HG03108 (cell line): ENCODE measurements around the gene OR52H1.
A peak's percentile ranks its signal among the peaks of the same experiment; 100 is the strongest.
"Not testable (repeated sequence)": the region's sequence is repeated elsewhere in the genome, so short reads cannot be mapped to it uniquely, and the experiment has no call there.

Source experiments
- ATAC-seq: cut with Tn5 transposase; IDR thresholded peaks from one replicate; pipeline ENCODE4 v1.9.1; 2021; ENCODE audit warnings: moderate library complexity; ENCODE audit not compliant: unreplicated experiment

OR52H1 gene

DNA sequence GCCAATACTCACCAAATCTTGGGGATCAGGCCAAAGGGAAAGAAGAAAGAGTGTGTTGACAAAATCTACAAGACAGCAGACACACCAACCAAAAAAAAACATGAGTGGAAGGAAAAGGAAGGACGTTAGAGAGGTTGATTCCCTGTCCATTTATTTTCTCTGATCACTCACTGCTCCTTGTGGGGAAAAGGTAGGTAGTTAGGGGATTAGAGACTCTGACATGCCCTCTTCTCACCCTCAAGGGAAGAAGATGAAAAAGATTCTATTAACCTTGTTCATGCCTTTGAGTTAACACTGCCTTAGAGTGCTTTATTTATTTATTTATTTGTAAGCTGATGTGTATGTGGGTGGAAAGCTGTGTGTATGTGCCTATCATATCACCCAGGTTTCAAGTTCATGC lies at the start of gene OR52H1:
Gene OR52H1 (minus strand): TSS at position 101 of the 400 bp plus-strand sequence. CDS start 3,035 bp downstream, outside the sequence.
- ATAC-seq, result no peak

DNA sequence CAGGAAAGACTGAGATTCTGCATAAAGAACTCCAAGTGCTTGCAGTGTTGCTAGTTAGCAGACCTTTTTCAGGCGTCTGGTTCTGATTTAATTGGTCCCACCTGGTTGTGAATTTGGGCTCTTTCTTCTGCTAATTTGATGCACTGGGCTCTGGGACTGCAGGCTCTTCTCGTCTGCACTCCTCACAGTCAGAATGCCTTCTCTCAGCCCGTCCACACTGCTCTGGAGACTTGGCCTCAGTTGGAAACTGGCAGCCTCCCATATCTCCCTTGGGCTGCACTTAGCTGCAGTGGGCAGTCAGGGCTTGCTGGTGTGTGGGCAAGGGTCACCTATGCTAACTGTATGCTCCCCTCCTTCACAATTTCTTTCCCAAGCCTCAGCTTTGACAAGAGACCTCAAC lies 49.6 kb upstream of the OR52H1 start:
- no peak for ATAC-seq

DNA sequence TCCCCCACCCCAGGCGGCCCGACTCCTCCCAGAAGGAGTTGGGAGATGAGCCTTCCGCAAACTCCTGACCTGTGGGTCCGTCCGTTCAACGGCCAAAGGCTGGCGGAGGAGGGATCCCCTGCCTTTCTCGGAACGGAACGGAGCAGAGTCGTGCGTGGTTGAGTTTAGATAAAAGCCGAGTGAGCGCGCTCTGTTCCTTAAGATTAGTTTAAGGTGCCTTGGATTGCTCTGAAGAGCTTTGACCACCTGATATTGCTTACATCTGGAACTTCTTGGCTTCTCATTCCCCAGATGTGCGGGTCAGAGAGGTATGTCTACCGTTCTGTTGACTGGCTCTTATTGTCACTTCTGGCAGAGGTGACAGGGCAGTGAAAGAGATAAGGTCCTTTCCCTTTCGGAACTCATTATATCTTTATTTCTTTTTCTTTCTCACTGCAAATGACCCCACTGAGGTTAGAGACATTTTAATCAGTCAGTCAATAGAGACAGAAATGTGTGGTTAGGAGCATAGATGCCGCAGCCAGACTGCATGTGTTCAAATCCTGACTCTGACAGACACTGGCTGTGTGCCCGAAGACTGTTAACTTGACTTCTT lies 48.4 kb upstream of the OR52H1 start, which contains the start of gene TRIM6:
Gene TRIM6 (plus strand): TSS at position 31 of the 595 bp plus-strand sequence. CDS start 261 bp downstream, at position 292.
- peak; percentile 47 for ATAC-seq

DNA sequence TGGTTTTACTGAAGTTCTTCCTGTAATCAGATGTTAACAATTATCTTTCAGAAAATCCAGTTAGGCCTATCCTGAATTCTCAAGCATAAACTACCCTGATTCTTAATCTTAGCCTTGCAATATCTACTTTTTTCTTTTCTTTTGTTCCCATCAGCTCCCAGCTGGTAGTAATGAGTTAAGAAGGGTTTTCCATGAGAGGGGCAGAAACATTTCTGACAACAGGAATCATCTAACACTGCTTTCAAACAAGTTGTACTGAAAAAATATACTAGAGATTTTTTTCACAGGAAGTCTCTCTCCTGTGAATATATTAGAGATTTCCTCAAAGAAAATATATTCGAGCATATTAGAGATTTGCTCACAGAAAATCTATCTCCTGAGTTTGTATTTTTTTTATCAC lies 44.8 kb upstream of the OR52H1 start:
- ATAC-seq, result no peak

DNA sequence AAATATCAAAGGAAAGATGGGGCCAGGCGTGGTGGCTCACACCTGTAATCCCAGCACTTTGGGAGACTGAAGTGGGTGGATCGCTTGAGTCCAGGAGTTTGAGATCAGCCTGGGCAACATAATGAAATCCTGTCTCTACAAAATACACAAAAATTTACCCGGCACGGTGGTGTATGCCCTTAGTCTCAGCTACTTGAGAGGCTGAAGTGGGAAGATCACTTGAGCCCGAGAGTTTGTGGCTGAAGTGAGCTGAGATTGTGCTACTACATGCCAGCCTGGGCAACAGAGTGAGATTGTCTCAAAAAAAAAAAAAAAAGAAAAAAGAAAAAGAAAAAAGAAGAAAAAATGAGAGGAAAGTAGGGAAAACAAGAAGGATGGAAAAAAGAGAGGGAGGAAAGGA lies 44.3 kb upstream of the OR52H1 start:
- ATAC-seq, result no peak

DNA sequence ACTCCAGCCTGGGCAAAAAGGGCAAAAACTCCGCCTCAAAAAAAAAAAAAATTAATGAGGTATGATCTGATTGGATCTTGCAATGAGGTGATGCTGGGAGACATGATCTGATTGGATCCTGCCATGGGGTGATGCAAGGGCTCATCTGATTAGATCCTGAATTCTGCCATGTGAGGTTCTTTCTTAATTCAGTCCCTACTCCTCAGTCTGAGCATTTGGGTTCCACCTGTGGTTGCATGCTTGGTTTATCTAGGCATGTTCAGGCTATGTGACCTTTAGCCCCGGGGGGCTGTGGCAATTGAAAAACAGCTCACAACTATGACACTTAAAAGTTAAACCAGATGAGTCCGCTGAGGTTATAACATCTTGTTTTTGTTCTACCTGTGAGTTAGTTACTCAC lies 43.3 kb upstream of the OR52H1 start:
- no peak for ATAC-seq

DNA sequence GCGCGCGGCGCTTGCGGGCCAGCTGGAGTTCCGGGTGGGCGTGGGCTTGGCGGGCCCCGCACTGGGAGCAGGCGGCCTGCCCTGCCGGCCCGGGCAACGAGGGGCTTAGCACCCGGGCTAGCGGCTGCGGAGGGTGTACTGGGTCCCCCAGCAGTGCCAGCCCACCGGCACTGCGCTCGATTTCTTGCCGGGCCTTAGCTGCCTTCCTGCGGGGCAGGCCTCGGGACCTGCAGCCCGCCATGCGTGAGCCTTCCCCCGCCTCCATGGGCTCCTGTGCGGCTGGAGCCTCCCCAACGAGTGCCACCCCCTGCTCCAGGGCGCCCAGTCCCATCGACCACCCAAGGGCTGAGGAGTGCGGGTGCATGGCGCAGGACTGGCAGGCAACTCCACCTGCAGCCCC lies 41.6 kb upstream of the OR52H1 start:
- ATAC-seq, result not testable (repeated sequence)

DNA sequence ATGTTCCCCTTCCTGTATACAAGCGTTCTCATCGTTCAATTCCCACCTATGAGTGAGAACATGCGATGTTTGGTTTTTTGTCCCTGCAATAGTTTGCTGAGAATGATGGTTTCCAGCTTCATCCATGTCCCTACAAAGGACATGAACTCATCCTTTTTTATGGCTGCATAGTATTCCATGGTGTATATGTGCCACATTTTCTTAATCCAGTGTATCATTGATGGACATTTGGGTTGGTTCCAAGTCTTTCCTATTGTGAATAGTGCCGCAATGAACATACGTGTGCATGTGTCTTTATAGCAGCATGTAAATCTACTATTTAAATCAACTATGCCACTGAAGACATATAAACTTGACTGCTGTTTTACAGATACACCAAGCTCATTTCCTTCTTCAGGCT lies 36.1 kb upstream of the OR52H1 start:
- not testable (repeated sequence) for ATAC-seq

DNA sequence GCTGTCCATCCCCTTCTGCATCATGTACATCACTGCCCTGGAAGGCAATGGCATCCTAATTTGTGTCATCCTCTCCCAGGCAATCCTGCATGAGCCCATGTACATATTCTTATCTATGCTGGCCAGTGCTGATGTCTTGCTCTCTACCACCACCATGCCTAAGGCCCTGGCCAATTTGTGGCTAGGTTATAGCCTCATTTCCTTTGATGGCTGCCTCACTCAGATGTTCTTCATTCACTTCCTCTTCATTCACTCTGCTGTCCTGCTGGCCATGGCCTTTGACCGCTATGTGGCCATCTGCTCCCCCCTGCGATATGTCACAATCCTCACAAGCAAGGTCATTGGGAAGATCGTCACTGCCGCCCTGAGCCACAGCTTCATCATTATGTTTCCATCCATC lies 32.7 kb upstream of the OR52H1 start:
- no peak for ATAC-seq

DNA sequence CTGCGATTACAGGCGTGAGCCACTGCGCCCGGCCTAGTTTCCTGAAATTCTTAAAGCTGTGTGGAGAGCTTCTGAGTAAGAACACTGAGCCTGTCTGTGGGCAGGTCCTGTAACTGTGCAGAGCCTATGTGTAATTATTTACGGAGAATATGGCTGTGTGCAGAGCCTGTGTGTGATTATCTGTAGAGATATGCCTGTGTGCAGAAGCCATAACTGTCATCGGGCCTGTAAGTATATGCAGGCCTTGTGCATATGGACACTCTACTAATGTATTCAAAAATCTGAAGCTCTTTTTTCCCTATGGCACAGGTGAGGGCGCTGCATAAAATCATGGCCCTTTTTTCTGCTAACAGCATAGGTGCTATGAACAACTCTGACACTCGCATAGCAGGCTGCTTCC lies 32.2 kb upstream of the OR52H1 start, which contains the start of gene OR52B6:
Gene OR52B6 (plus strand): TSS at position 301 of the 400 bp plus-strand sequence. CDS start 0 bp downstream, at position 301.
- ATAC-seq, result no peak

DNA sequence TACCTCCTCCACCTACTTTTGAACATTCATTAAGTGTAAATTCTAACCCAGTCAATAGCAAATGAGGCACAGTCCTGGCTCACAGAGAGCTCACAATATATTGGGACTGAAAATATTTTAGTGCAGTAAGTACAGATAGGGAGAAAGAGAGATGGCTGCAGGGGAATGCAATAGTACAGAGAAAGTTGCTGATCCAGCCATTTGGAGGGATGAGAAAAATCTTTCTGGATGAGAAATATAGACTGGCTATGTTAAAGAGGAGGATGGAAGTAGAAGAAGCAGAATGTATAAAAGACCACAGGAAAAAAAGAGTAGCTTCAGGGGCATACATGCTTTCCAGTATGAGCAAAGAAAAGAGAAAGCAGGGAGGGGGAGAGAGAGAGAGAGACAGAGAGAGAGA lies 28.8 kb upstream of the OR52H1 start:
- no peak for ATAC-seq

DNA sequence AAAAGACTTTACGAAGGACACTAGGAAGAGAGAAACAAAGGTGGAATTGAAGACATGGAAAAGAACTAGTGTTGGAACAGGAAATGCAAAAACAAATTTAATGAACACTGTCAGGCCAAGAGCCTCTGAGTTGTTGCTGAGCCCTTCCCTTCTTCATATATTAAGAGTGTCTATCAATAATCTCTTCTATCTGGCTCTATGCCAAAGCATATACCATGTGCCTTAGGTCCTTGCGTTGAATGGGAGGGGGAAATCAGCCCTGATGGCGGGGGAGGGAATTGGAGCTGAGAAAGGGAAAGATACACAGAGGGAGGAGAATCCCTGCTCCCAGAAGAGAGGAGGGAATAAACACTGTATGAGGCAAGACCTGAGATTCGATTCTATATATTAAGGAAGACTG lies 26.8 kb upstream of the OR52H1 start:
- ATAC-seq, result no peak

DNA sequence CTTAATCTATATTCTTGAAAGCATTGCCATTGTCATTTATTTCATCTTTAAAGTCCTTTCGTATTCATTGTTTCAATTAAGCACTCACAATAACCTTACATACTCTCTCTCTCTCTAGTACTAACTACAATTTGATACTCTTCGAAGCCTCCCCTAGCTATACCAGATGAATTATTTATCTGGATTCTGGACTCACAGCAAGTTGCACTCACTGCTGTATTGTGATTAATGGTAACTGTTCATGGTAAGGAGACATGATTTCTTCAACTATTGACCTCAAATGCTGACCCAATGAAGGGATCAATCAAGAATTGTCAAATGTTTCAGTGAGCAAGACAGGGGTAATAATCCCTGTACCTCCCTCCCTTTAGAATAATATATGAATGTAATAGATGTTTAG lies 26.3 kb upstream of the OR52H1 start:
- ATAC-seq, result no peak

DNA sequence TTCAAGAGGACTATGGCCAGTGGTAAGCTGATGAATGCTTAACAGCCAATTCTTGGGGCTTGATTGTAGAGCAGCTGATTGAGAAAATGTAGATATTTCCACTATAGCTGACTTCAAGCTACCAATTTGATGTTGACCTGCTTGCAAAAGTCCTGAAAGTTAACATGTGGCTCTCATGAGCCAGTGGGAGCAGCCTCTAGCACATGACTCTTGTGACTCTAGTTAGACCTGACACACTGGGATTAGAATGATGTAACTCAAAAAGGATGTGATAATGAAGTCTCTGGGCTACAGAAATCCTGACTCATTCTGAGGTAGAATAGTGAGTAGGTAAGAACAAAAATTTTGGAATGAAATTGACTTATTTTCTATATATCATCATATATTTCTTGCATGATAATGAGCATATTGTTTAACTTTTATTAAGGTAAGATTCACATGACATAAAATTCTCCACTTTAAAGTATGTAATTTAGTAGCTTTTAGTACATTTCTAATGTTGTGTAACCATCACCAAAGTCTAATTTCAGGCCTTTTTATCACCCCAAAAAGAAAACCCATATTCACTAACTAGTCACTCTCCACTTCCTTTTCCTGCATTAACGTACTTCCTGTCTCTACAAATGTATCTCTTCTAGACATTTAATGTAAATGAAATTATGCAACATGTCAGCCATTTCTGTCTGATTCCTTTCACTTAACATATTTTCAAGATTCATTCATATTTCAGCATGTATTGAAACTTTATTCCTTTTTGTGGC lies 16.1 kb upstream of the OR52H1 start:
- no peak for ATAC-seq

DNA sequence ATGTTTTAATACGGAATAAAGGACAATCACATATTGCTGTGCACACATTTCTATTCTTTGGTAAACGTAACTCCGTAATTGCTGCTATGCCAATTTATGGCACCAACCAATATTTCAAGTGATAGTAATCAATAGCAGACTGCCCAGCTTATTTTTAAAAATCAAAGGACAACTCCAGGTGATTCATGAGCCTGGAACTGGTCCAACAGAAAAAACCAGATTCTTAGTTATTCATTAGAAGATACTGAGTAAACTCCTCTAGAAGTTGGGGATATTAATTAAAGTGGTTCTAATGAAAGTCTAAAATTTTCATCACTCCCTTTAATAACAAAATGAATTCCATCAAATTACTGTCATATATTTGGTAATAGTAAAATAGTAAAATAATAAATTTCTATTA lies 9.4 kb upstream of the OR52H1 start:
- ATAC-seq, result no peak

DNA sequence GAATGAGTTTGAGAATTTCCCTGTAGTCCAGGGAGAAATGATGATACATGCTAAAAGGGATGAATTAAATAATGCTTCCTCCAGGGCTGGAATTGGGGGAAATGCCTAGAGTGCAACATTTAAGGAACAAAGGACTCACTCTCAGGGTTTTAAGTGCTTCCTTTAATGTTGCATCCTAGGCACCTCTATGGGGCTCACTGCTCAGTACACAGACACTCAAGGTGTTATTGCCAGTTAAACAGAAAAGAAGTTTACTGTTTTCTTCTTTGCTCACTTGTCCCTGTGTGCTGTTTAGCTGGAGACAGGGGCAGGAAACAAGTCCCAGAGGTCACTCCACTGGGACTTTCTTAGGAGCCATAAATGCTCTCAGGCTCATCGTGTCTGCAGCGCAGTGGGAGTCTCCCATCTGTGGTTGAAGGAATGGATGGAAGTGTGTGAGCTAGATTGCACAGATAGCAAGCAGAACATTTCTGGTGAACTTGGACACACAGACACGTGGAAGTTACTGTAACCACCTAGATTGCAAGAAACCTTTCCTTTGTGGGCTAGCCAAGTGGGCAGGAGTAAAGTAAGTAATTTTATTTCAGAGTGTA lies 8.4 kb upstream of the OR52H1 start:
- ATAC-seq, result no peak

DNA sequence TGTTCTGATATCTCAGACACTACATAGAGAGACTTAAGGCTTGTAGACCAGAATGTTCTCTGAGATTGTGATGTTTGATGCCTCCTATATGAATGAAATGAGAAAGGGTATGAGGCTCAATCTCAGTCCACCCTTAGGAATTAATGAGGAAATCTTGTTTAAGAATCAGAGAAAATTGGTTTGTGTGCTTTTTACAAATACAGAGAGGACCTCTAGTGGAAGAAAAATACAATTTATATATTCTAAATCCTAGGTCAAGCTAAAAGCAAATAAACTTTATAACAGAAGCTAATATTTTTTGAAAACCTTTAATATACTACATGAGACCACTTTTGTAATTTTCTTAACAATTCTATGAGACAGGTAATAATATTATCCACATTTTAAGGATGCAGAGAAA lies 5.0 kb upstream of the OR52H1 start:
- ATAC-seq, result no peak

DNA sequence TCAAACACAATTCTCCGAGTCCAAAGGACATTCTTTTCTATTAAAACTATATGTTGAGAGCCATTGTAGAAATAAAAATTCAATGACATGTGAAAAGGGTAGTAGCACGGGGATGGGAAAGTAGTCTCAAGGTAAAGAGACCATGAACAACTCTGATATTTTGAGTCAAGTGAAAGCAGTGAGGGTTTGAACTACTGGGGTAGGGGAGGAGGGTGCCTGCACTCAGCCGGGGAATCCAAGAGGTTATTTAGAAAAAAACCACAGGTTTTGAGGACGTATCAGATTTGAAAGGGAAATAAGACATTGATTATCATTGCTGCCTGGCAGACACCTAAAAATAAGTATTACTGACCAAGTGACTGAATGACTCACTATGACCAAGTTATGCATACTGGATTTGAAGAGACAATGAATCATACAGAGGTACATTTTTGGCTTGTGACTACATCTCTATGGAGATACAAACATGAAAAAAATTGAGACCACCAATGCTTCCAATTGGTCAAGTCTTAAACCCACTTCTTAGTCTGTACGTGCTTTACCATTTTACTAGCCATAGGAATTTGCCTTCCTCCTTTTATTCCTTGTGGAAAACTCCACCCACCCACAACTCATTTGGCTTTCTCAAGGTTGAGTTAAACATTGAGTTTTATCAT lies 2.2 kb upstream of the OR52H1 start:
- ATAC-seq, result no peak

DNA sequence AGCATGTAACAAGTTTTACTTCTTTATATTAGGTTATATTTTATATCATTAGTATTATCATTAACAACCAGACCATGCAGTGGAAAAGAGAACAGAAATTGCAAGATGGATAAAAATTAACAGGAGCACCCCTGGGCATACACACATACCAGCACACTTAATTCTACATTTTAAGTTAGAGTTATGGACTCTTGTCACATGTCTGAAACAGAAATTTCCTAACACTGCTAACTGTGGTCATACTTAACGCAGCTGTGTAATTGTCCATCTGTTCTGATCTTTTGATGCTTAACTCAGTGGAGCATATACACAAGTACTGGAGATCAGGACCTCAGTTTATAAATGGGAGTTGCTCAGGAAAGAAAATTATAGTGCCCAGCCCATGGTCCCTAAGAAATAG lies 358 bp downstream of the OR52H1 start:
- peak; percentile 87 for ATAC-seq

DNA sequence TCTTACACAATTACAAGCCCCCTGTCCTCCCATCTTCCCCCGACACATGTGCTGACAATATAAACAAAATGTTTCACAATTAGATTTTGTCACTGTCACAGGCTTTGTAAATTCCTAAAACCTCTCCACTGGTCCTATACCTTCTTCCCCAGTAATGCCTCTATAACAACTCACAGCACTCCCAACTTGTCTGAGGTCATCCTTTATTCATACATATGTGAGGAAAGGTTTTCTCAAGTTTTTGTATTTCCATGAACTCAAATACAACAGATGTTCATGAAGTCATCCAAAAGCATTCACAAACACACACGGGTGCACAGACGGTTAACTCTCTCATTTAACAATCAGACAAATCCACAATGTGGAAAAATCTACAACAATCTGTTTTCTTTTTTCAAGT lies 1.9 kb downstream of the OR52H1 start:
- no peak for ATAC-seq

DNA sequence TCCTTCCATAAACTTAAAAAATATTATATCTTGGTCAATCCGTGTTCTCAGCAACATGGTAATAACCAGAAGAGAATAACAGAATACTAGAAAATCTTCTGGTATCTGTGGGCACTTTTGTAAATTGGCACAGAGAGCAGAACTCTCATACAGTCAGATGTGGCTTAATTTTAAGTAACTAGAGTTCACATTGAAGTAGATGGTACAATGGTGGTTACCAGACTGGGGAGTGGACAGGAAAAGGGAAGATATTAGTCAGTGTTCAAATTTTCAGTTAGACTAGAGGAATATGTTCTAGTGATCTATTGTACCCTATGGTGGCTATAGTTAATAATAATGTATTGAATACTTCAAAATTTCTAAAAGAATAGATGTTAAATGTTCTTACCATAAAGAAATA lies 6.9 kb downstream of the OR52H1 start:
- no peak for ATAC-seq

DNA sequence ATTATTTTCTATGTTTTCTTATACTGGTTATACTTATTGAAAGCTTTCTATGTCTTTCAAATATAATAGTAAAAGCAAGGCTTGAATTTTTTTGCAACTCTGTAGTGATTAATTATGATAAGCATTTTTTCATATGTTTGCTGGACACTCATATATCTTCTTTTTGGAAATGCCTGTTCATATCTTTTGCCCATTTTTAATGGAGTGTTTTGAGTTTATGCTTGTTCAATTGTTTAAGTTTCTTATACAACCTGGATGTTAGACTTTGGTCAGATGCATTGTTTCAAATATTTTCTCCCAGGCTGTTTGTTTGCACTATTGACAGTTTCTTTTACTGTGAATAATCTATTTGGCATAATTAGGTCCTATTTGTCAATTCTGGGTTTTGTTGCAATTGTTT lies 11.9 kb downstream of the OR52H1 start:
- no peak for ATAC-seq
